DMS153 treated with DMSO at 0.1 percent for 48 hours (cell line): ENCODE measurements around the gene MON2.

Experiments
- DNase-seq: peaks from one replicate; lab custom pipeline; 2025; ENCODE audit not compliant: unreplicated experiment; lab: John Stamatoyannopoulos, UW

Gene MON2

GRCh38 chr12:62604373-62604772 lies 137.7 kb downstream of the MON2 start:
- DNase-seq, result no peak

- DNase-seq, result no peak
Observed at GRCh38 chr12:62604871-62605270, 138.2 kb downstream of the MON2 start.

- no peak for DNase-seq
Observed at GRCh38 chr12:62605981-62606380, 139.4 kb downstream of the MON2 start.

GRCh38 chr12:62606654-62607053 lies 140.0 kb downstream of the MON2 start:
- no peak for DNase-seq

- no peak for DNase-seq
Observed at GRCh38 chr12:62613081-62613480, 146.5 kb downstream of the MON2 start.

GRCh38 chr12:62618319-62618718 lies 151.7 kb downstream of the MON2 start:
- no peak for DNase-seq

GRCh38 chr12:62618930-62619329 lies 152.3 kb downstream of the MON2 start:
- DNase-seq, result peak; percentile 31

- peak; percentile 73 for DNase-seq
Observed at GRCh38 chr12:62621101-62621638, 154.5 kb downstream of the MON2 start.

- DNase-seq, result no peak
Observed at GRCh38 chr12:62622177-62622576, 155.6 kb downstream of the MON2 start.

GRCh38 chr12:62625228-62625627 lies 158.6 kb downstream of the MON2 start:
- DNase-seq, result no peak

GRCh38 chr12:62627181-62627580 lies 160.6 kb downstream of the MON2 start:
- no peak for DNase-seq

GRCh38 chr12:62629413-62629812 lies 162.8 kb downstream of the MON2 start:
- no peak for DNase-seq

GRCh38 chr12:62629971-62630739 lies 163.5 kb downstream of the MON2 start:
- DNase-seq, result no peak

GRCh38 chr12:62631471-62632410 lies 165.1 kb downstream of the MON2 start:
- DNase-seq, result peak; percentile 43

GRCh38 chr12:62632411-62632918 lies 165.8 kb downstream of the MON2 start:
- peak; percentile 36 for DNase-seq

GRCh38 chr12:62635649-62636048 lies 169.0 kb downstream of the MON2 start:
- no peak for DNase-seq

GRCh38 chr12:62637679-62638078 lies 171.1 kb downstream of the MON2 start:
- DNase-seq, result no peak

- no peak for DNase-seq
Observed at GRCh38 chr12:62640910-62641448, 174.4 kb downstream of the MON2 start.

GRCh38 chr12:62642486-62642885 lies 175.9 kb downstream of the MON2 start:
- no peak for DNase-seq

GRCh38 chr12:62643486-62643885 lies 176.9 kb downstream of the MON2 start:
- DNase-seq, result no peak

GRCh38 chr12:62646566-62646965 lies 179.9 kb downstream of the MON2 start:
- DNase-seq, result no peak
